H7 (cell line): ENCODE data around the gene LRBA. TPM values are rescaled to one million over a fixed set of nuclear protein-coding genes. Genes with fewer than 3 reads are reported as not detected.
A peak's percentile ranks its signal among the peaks of the same experiment; 100 is the strongest.

Source experiments
- DNase-seq: peaks from one replicate; pipeline ENCODE4 v3.0.0; 2012
- H3K27me3 ChIP-seq: 2 replicates; pipeline ENCODE4 v1.6.0; 2011; ENCODE audit warnings: mild to moderate bottlenecking, low read length; ENCODE audit not compliant: control insufficient read depth, insufficient read depth
- H3K36me3 ChIP-seq: replicated peaks from 2 replicates; pipeline ENCODE4 v1.5.1; 2011; ENCODE audit warnings: low read length; ENCODE audit not compliant: control insufficient read depth, insufficient read depth
- H3K4me3 ChIP-seq: 2 replicates; pipeline ENCODE4 v1.5.1; 2011; ENCODE audit warnings: low read depth, mild to moderate bottlenecking, control low read depth, low read length, moderate library complexity; ENCODE audit not compliant: insufficient read depth
- total RNA-seq: library from RNA; depleted of rRNA; stranded (reverse); fragments of >200 nt; shearing (Covaris generic); gene quantifications from 2 replicates; pipeline ENCODE4 v1.2.3, GENCODE V29; 2014; rRNA removed

LRBA gene
- total RNA-seq, 1 experiment from 2014 or later, result 47.3 TPM

GRCh38 chr4:150234246-150234645 is 780.8 kb downstream of the LRBA start:
- H3K27me3 ChIP-seq, result no peaks in the 10 kb centered on the region
- no peak for DNase-seq
- H3K4me3 ChIP-seq, result no peak overlapping the region
- H3K36me3 ChIP-seq, result no peaks in the 10 kb centered on the region

GRCh38 chr4:150232029-150232428 is 783.1 kb downstream of the LRBA start:
- Histone ChIP-seq H3K36me3 (no peaks in the 10 kb centered on the region), H3K4me3 (no peak overlapping the region), H3K27me3 (no peaks in the 10 kb centered on the region)
- DNase-seq, result no peak

DNA sequence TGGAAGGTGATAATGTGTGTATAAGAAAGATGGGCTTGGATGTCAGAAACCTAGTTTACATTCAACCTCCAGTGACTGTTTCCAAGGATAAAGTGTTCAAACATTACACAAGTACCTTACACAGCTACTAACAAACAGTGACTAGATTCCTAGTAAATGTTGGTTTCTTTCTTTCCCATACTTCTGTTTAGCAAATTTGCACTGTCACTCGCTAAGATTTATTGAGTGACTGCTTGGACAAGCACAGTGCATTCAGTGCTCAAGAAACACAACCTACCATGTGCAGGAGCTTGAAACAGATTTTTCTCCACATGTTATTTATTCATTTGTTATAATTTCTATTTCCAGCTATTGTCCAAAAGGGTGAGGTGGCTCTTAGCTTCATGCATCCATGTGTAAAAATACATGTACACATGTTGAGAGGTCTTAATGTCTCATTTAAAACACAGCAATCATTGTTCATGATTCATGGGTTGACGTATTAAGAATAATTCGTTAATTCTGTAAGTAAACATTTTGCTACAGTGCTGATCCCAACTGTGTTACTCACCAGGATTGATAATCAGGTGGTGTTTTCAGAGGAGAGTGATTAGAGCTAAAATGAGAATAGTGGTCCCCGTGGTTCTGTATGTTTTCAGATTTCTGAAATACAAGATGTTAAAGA is 783.8 kb downstream of the LRBA start:
- Histone ChIP-seq H3K36me3 (no peaks in the 10 kb centered on the region), H3K4me3 (no peak overlapping the region), H3K27me3 (no peaks in the 10 kb centered on the region)
- no peak for DNase-seq

DNA sequence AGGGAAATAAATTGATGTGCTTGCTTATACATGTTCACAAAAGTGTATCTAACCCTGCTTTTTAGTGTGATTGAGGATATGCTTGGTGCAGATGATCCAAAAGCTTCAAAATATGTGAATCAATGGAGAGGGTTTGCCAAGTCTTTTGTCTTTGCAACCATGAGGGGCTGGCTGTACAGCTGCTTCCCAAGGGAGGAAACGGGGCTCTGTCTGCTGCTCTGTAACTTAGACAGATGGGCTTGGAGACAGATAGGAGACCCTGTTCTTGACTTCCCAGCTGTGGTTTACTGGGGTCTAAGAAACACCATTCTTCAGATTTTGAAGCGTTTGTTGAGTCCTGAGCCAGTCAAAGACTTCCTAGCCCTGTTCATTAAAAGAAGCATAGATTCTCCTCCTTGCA is 784.5 kb downstream of the LRBA start:
- no peaks in the 10 kb centered on the region for H3K36me3 ChIP-seq
- no peaks in the 10 kb centered on the region for H3K27me3 ChIP-seq
- H3K4me3 ChIP-seq, result no peak overlapping the region
- DNase-seq, result no peak

DNA sequence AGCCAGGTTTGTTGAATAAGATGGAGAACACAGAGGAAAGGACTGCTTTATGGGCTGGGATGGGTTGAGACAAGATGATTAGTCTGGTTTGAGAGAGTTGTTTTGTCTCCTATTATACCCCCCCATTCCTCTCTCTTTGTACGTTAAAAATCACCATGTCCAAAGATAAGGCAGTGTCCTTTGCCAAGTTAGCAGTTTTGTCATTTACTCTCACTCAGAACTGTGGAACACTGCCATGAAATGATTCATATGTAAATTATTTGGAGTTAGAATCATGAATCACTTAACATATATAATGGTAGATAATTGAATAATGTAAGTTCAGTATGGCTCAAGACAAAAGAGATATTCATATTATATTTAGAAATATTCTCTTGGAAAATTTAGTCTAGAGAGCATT is 785.6 kb downstream of the LRBA start:
- no peaks in the 10 kb centered on the region for H3K36me3 ChIP-seq
- no peak for DNase-seq
- H3K27me3 ChIP-seq, result no peaks in the 10 kb centered on the region
- H3K4me3 ChIP-seq, result no peak overlapping the region

DNA sequence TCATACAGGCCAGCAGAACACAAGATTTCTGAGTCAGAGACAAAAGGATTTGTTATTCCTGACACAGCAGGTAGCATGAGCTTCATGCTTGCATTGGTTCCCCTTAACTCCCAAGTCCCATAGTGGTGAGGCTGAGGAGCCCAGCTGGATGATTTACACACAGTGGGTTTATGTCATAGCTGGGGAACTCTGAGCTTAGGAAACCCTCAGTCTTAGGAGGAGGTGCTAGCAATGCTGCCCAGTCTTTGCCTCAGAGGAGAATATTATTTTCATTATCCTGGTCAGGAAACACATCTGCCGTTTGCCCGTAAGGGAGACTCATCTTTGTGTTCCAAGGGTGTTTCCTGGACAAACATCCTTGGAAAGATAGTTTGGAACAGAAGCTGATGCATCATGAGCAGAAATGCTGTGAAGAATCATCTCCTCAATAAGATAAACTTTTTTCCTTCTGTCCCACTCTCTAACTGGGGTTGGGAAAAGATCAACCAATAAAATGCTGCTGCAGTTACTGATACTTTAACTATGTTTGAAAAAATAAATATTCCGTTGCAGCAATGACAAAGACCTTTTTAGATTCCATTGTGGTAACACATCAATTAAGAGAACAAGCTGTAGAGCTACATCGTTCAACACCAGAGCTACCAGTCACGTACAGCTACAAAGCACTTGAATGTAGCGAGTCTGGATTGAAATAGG is 790.0 kb downstream of the LRBA start:
- peak; percentile 65 for DNase-seq
- Histone ChIP-seq H3K36me3 (no peaks in the 10 kb centered on the region), H3K27me3 (no peaks in the 10 kb centered on the region), H3K4me3 (no peak overlapping the region)

DNA sequence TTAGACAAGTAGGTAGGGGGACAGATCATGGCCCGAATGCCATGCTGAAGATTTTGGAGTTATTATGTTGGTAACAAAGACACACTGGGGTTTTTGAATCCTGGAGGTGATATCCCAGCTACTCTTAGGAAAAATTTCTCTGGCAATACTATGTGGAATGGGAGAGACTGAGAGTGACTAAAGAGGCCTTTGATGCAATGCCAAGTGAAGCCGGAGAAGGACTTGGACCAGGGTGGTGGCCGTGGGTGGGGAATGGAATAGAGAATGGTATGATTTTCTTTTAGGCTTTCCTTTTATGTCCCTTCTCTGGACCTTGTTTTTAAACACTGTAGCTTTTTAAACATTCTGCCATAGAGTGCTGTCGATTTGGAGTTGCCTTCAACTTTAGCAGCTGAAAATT is 795.2 kb downstream of the LRBA start:
- Histone ChIP-seq H3K27me3 (no peaks in the 10 kb centered on the region), H3K36me3 (no peaks in the 10 kb centered on the region), H3K4me3 (no peak overlapping the region)
- DNase-seq, result no peak

DNA sequence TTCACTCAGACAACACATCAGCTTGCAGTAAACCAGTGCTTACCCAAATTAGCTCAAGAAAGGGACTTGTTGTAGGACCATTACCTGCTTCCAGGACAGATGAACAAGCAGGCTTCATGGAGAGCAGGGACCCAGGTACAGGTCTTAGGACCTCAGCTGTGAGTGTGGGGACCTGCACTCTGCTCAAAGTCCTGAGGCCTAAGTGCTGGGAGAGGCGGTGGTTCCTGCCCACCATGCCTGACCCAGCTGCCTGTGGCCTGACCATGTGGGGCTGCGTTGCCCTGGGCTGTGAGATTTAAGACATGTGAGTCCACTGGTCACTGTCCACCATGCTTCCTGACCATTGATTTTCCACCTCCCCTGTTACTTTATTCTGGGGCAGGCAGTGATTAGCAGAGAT is 796.6 kb downstream of the LRBA start:
- Histone ChIP-seq H3K4me3 (no peak overlapping the region), H3K27me3 (no peaks in the 10 kb centered on the region), H3K36me3 (no peaks in the 10 kb centered on the region)
- no peak for DNase-seq

GRCh38 chr4:150217808-150218207 is 797.3 kb downstream of the LRBA start:
- no peak overlapping the region for H3K4me3 ChIP-seq
- no peaks in the 10 kb centered on the region for H3K27me3 ChIP-seq
- no peak for DNase-seq
- no peaks in the 10 kb centered on the region for H3K36me3 ChIP-seq

- Histone ChIP-seq H3K27me3 (no peaks in the 10 kb centered on the region), H3K36me3 (no peaks in the 10 kb centered on the region), H3K4me3 (no peak overlapping the region)
- no peak for DNase-seq
These were observed 797.9 kb downstream of the LRBA start for GRCh38 chr4:150217192-150217591.

- H3K36me3 ChIP-seq, result no peaks in the 10 kb centered on the region
- DNase-seq, result no peak
- no peaks in the 10 kb centered on the region for H3K27me3 ChIP-seq
- H3K4me3 ChIP-seq, result no peak overlapping the region
These were observed 798.4 kb downstream of the LRBA start for GRCh38 chr4:150216726-150217125.

GRCh38 chr4:150215601-150216000 is 799.5 kb downstream of the LRBA start:
- no peaks in the 10 kb centered on the region for H3K27me3 ChIP-seq
- no peak for DNase-seq
- H3K36me3 ChIP-seq, result no peaks in the 10 kb centered on the region
- H3K4me3 ChIP-seq, result no peak overlapping the region

Other genes starting within 250 kb of the LRBA start
- gene RPS3A, start 84.3 kb upstream of the LRBA start, total RNA-seq, result 2,159 and 2,810 TPM in 2 replicates